ENCODE measurements around the gene PKP4. TPM values are rescaled to one million over a fixed set of nuclear protein-coding genes. Genes with fewer than 3 reads are reported as not detected.

PKP4 gene
- total RNA-seq, 1 experiment from 2014 or later, result 147 TPM

DNA sequence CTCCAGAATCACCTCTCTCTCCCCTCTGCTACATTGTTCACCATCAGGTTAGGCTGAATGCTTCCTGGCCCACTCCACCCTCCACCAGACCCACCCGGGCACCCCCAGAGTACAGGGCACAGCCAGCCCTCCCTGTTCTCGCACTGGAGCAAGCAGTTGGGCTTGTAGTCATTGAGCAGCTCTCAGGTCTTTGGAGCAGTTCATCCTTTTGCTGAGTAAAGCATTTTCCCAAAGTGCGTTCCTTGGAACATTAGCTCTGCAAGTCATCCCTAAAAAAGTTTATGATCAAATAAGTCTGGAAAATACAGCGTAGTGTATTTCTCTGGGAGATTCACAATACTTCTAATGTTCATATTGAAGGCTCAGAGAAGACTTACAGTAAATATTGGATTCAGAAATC, 234.9 kb downstream of the PKP4 start:
- BruUV-seq (replicated peaks), result no TSS peak
- Histone ChIP-seq H3K4me3 (ENCODE audit: low read depth, low read length) (no peak overlapping the region), H3K27me3 (replicated peaks; ENCODE audit: control insufficient read depth, insufficient read depth, low read length) (no peaks in the 10 kb centered on the region), H3K4me1 (peaks cover 9% of the 10 kb centered on the region), H3K36me3 (ENCODE audit: control insufficient read depth, insufficient read depth, low read length) (no peaks in the 10 kb centered on the region), H3K9me3 (peaks cover 5% of the 10 kb centered on the region)
- TF ChIP-seq, protein P1, sequence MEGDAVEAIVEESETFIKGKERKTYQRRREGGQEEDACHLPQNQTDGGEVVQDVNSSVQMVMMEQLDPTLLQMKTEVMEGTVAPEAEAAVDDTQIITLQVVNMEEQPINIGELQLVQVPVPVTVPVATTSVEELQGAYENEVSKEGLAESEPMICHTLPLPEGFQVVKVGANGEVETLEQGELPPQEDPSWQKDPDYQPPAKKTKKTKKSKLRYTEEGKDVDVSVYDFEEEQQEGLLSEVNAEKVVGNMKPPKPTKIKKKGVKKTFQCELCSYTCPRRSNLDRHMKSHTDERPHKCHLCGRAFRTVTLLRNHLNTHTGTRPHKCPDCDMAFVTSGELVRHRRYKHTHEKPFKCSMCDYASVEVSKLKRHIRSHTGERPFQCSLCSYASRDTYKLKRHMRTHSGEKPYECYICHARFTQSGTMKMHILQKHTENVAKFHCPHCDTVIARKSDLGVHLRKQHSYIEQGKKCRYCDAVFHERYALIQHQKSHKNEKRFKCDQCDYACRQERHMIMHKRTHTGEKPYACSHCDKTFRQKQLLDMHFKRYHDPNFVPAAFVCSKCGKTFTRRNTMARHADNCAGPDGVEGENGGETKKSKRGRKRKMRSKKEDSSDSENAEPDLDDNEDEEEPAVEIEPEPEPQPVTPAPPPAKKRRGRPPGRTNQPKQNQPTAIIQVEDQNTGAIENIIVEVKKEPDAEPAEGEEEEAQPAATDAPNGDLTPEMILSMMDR (IDR thresholded peaks at IDR 0.05; ENCODE audit: insufficient read depth in 1 of 2, low read depth in 1 of 2, low read length in 1 of 2, severe bottlenecking in 1 of 2, unreplicated experiment in 1 of 2), result no peak
- Mint-ChIP-seq H3K36me3 (ENCODE audit: insufficient read depth, unreplicated experiment) (no peaks in the 10 kb centered on the region), H3K27me3 (ENCODE audit: insufficient read depth, unreplicated experiment) (no peaks in the 10 kb centered on the region), H3K9me3 (ENCODE audit: unreplicated experiment) (peaks cover 3% of the 10 kb centered on the region), H3K27ac (ENCODE audit: unreplicated experiment) (no peak overlapping the region), H3K4me1 (ENCODE audit: low read depth, unreplicated experiment) (no peaks in the 10 kb centered on the region), H3K4me3 (ENCODE audit: unreplicated experiment) (no peak overlapping the region)
- no peak for DNase-seq
- ChIA-PET CTCF (interaction anchor here (0.9 kb wide), 1 partner anchor 53 kb away, joined by 5 read pairs; no protein-coding TSS in a partner anchor), POLR2A (no interaction called here)
- intact Hi-C loops (cut with micrococcal nuclease; ENCODE audit: unreplicated experiment), result no loop called here

DNA sequence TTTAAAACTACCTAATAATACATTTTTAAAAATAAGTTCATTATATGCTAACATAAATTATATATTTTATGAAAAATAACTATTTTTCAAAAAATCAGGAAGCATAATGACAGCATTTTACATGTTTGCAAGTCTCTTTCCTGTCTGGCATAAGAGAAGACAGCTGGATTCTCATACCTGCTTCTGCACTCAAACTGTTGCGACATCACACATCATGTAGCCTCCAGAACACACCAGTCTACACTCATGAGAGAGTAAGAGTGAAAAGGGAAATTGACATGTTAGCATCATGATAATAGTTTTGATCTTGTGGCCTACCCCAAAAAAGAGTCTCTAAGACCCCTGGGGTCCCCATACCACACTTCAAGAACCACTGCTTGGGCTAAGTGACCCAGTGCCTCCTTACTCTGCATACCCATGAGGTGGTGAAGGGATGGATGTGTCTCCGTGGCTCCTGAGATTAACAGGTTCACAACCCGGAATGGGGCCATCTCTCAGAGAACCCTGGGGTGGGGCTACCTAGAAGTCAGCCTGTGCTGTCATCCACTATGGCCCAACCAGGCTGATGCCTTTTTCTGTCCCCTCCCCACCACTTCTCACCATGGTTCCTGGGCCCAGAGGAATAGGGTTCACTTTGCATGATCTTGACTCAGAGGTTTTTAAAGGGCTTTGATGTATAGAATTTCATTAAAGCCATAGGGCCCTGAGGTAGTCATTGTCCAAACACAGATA, 235.8 kb downstream of the PKP4 start:
- Histone ChIP-seq H3K36me3 (ENCODE audit: control insufficient read depth, insufficient read depth, low read length) (no peaks in the 10 kb centered on the region), H3K4me1 (peaks cover 9% of the 10 kb centered on the region), H3K4me3 (ENCODE audit: low read depth, low read length) (no peak overlapping the region), H3K9me3 (peaks cover 13% of the 10 kb centered on the region), H3K27me3 (replicated peaks; ENCODE audit: control insufficient read depth, insufficient read depth, low read length) (no peaks in the 10 kb centered on the region)
- no peak overlapping the region for H3K4me3 Mint-ChIP-seq (ENCODE audit: unreplicated experiment)
- no peaks in the 10 kb centered on the region for H3K4me1 Mint-ChIP-seq (ENCODE audit: low read depth, unreplicated experiment)
- no peaks in the 10 kb centered on the region for H3K27me3 Mint-ChIP-seq (ENCODE audit: insufficient read depth, unreplicated experiment)
- CTCF ChIA-PET, result interaction anchor here (0.9 kb wide), 1 partner anchor 52 kb away, joined by 5 read pairs; no protein-coding TSS in a partner anchor
- no peaks in the 10 kb centered on the region for H3K36me3 Mint-ChIP-seq (ENCODE audit: insufficient read depth, unreplicated experiment)
- POLR2A ChIA-PET, result no interaction called here
- no peak for DNase-seq
- intact Hi-C loops (cut with micrococcal nuclease; ENCODE audit: unreplicated experiment), result no loop called here
- H3K27ac Mint-ChIP-seq (ENCODE audit: unreplicated experiment), result no peak overlapping the region
- TF ChIP-seq, protein P1 (IDR thresholded peaks at IDR 0.05; ENCODE audit: insufficient read depth in 1 of 2, low read depth in 1 of 2, low read length in 1 of 2, severe bottlenecking in 1 of 2, unreplicated experiment in 1 of 2), result no peak
- no TSS peak for BruUV-seq (replicated peaks)
- H3K9me3 Mint-ChIP-seq (ENCODE audit: unreplicated experiment), result peaks cover 12% of the 10 kb centered on the region

DNA sequence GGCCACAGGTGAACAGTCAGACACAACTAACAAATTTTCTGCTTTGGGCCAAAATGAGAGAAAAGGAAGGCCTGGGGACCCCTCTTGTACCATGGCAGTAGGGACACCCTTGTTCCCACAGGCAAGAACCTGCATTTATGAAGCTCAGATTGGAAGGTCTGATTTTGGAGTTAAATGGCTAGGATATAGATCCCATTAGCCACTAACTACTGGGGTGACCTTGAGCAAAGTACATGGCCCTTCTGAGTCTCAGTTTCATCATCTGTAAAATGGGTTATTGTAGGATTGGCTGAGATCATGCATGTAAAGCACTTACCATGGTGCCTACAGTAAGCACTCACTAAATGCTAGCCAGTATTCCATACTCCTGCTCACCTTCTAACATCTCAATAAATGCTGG, 236.7 kb downstream of the PKP4 start:
- TF ChIP-seq, protein P1 (IDR thresholded peaks at IDR 0.05; ENCODE audit: insufficient read depth in 1 of 2, low read depth in 1 of 2, low read length in 1 of 2, severe bottlenecking in 1 of 2, unreplicated experiment in 1 of 2), result no peak
- Mint-ChIP-seq H3K27me3 (ENCODE audit: insufficient read depth, unreplicated experiment) (no peaks in the 10 kb centered on the region), H3K36me3 (ENCODE audit: insufficient read depth, unreplicated experiment) (no peaks in the 10 kb centered on the region), H3K4me3 (ENCODE audit: unreplicated experiment) (no peak overlapping the region), H3K27ac (ENCODE audit: unreplicated experiment) (no peak overlapping the region), H3K4me1 (ENCODE audit: low read depth, unreplicated experiment) (no peaks in the 10 kb centered on the region), H3K9me3 (ENCODE audit: unreplicated experiment) (peaks cover 21% of the 10 kb centered on the region)
- peaks cover 9% of the 10 kb centered on the region for H3K4me1 ChIP-seq
- no peak for DNase-seq
- H3K36me3 ChIP-seq (ENCODE audit: control insufficient read depth, insufficient read depth, low read length), result no peaks in the 10 kb centered on the region
- H3K27me3 ChIP-seq (replicated peaks; ENCODE audit: control insufficient read depth, insufficient read depth, low read length), result no peaks in the 10 kb centered on the region
- POLR2A ChIA-PET, result no interaction called here
- H3K4me3 ChIP-seq (ENCODE audit: low read depth, low read length), result no peak overlapping the region
- CTCF ChIA-PET, result no interaction called here
- intact Hi-C loops (cut with micrococcal nuclease; ENCODE audit: unreplicated experiment), result no loop called here
- peaks cover 13% of the 10 kb centered on the region for H3K9me3 ChIP-seq
- BruUV-seq (replicated peaks), result no TSS peak
